Adrenal gland (tissue), 5 donors: ENCODE measurements around the gene TEKT3.

Source experiments
- POLR2A ChIP-seq, 2 donors: fragments of 450-650 bp; IDR thresholded peaks; one replicate each; pipeline ENCODE4 v1.6.1; 2017; ENCODE audit warnings: antibody characterized with exemption in 2 of 2, mild to moderate bottlenecking in 2 of 2, moderate library complexity in 1 of 2
- TF ChIP-seq, protein P1 (sequence below), 6 experiments: fragments of 450-650 bp in 4 of 6; fragments of 200-600 bp in 2 of 6; sonication (generic) in 1 of 6; IDR thresholded peaks; 1 replicate in 5 of 6; 2 replicates in 1 of 6; pipeline versions ENCODE4 v1.5.1 to v1.8.0; 2016 to 2021; ENCODE audit warnings: antibody characterized with exemption in 6 of 6, mild to moderate bottlenecking in 2 of 6, moderate library complexity in 1 of 6
- donor health status: DM: no; HTN: no; CAD: no.

DNA sequence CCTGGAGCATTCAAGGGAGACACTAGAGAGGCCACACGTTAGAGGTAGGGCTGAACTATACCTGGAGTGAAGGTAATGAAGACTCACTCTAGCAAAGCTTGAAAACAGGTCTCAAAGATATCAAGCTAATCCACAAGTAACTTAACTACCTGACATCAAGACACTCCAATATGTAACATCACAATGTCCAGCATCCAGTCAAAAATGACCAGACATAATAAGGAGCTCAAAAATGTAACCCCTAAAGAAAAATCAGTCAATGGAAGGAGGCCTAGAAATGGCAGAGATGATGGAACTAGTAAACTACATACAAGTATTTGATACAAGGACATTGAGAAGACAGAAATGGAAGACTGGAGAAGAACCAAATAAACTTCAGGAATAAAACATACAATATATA, 6.0 kb downstream of the TEKT3 start:
- TF ChIP-seq, protein P1, sequence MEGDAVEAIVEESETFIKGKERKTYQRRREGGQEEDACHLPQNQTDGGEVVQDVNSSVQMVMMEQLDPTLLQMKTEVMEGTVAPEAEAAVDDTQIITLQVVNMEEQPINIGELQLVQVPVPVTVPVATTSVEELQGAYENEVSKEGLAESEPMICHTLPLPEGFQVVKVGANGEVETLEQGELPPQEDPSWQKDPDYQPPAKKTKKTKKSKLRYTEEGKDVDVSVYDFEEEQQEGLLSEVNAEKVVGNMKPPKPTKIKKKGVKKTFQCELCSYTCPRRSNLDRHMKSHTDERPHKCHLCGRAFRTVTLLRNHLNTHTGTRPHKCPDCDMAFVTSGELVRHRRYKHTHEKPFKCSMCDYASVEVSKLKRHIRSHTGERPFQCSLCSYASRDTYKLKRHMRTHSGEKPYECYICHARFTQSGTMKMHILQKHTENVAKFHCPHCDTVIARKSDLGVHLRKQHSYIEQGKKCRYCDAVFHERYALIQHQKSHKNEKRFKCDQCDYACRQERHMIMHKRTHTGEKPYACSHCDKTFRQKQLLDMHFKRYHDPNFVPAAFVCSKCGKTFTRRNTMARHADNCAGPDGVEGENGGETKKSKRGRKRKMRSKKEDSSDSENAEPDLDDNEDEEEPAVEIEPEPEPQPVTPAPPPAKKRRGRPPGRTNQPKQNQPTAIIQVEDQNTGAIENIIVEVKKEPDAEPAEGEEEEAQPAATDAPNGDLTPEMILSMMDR (IDR thresholded peaks at IDR 0.05) = no peak
- no peak for TF ChIP-seq POLR2A (IDR thresholded peaks at IDR 0.05)
